Hepatocyte (in vitro differentiated cells): ENCODE measurements around the gene CTNNA2.

Source experiments
- CTCF ChIP-seq: fragments of 200-600 bp; sonication (generic); IDR thresholded peaks from 2 replicates; pipeline ENCODE4 v1.5.1; 2016; ENCODE audit warnings: antibody characterized with exemption, mild to moderate bottlenecking; ENCODE audit not compliant: poor library complexity
- EZH2 ChIP-seq: fragments of 200-600 bp; sonication (generic); IDR thresholded peaks from 2 replicates; pipeline ENCODE4 v1.6.1; 2016; ENCODE audit warnings: antibody characterized with exemption, mild to moderate bottlenecking, borderline replicate concordance
- EZH2phosphoT487 ChIP-seq: fragments of 200-600 bp; sonication (generic); IDR thresholded peaks from one replicate; pipeline ENCODE4 v1.6.1; 2018; ENCODE audit warnings: antibody characterized with exemption, mild to moderate bottlenecking, low read depth, moderate library complexity; ENCODE audit not compliant: unreplicated experiment, severe bottlenecking

GRCh38 chr2:80293039-80293438 lies 780.2 kb downstream of the CTNNA2 start:
- TF ChIP-seq CTCF: no peak
- TF ChIP-seq EZH2: no peak
- no peak for TF ChIP-seq EZH2phosphoT487
